Prostate gland (tissue), 2 donors: ENCODE results near the gene ACAD9. TPM values are rescaled to one million over a fixed set of nuclear protein-coding genes. Genes with fewer than 3 reads are reported as not detected.

Source experiments
- DNase-seq: peaks from one replicate; pipeline ENCODE4 v3.0.0-alpha.2; 2019; ENCODE audit warnings: low spot score
- H3K27ac ChIP-seq, 2 donors: fragments of 200-600 bp; sonication (generic); 2 replicates each; pipeline ENCODE4 v1.5.1; 2017 to 2019
- H3K27me3 ChIP-seq: fragments of 200-600 bp; sonication (generic); replicated peaks from 2 replicates; pipeline ENCODE4 v1.5.1; 2019; ENCODE audit not compliant: insufficient read depth
- H3K36me3 ChIP-seq, 2 donors: fragments of 200-600 bp; sonication (generic); 1 replicate in 1 of 2; 2 replicates in 1 of 2; pipeline versions ENCODE4 v1.5.1 to v1.8.1; 2017 to 2019
- H3K4me1 ChIP-seq: fragments of 200-600 bp; sonication (generic); replicated peaks from 2 replicates; pipeline ENCODE4 v1.5.1; 2019
- H3K4me3 ChIP-seq, 2 donors: fragments of 200-600 bp; sonication (generic); 2 replicates each; pipeline ENCODE4 v1.5.1; 2017 to 2019
- H3K9me3 ChIP-seq: fragments of 200-600 bp; sonication (generic); 2 replicates; pipeline ENCODE4 v1.5.1; 2017
- CTCF ChIP-seq, 4 experiments: fragments of 200-600 bp in 2 of 4; fragments of 450-650 bp in 2 of 4; sonication (generic) in 2 of 4; IDR thresholded peaks; 1 replicate in 3 of 4; 2 replicates in 1 of 4; pipeline ENCODE4 v1.5.1; 2016 to 2019; ENCODE audit warnings: antibody characterized with exemption in 4 of 4, mild to moderate bottlenecking in 2 of 4, moderate library complexity in 2 of 4
- POLR2A ChIP-seq: fragments of 450-650 bp; IDR thresholded peaks from one replicate; pipeline ENCODE4 v1.6.1; 2016; ENCODE audit warnings: antibody characterized with exemption, mild to moderate bottlenecking
- POLR2AphosphoS5 ChIP-seq: sonication (generic); formaldehyde crosslinking; IDR thresholded peaks from one replicate; pipeline ENCODE4 v1.6.1; 2017; ENCODE audit warnings: antibody characterized with exemption
- WGBS: methylation state at CpG from one replicate; pipeline ENCODE4 v1.1.5; 2018; 5-methylcytosine and 5-hydroxymethylcytosine counted together
- intact Hi-C: fragments of 100-400 bp; cut with DNase I; formaldehyde crosslinking; loops from one replicate; pipeline ENCODE4 v1.14.2; 2022
- total RNA-seq, 2 donors: library from RNA; depleted of rRNA; stranded (reverse); fragments of >200 nt; gene quantifications; one replicate each; pipeline ENCODE4 v1.1.0, GENCODE V29; 2016

The ACAD9 gene
- total RNA-seq, 2 donors from 2014 or later: 39.3 to 66.5 TPM

DNA sequence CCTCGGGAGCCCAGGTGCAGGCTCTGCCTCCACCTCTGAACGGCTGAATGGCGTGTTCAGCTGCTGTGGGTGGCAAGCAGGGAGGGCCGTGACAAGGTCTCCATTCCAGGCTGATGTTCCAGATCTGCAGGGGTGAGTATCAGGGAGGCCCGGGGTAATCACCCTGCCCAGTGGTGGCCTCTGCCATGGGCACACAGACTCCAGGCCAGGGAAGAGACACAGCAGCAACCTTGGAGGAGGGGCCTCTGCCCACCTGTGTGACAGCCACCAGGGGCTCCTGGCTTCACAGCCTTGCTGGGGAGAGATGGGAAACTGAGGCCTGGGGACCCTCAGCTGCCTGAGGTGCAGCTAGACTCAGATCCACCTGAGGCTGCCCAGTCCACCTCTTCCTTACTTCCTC lies 25.6 kb upstream of the ACAD9 start:
- Histone ChIP-seq H3K27me3 (no peaks in the 10 kb centered on the region), H3K27ac (no peak overlapping the region), H3K4me3 (no peak overlapping the region), H3K4me1 (no peaks in the 10 kb centered on the region), H3K36me3 (no peaks in the 10 kb centered on the region), H3K9me3 (no peaks in the 10 kb centered on the region)
- intact Hi-C loops: no loop called here
- TF ChIP-seq POLR2A: no peak
- TF ChIP-seq CTCF (IDR thresholded peaks at IDR 0.05): no peak
- TF ChIP-seq POLR2AphosphoS5: no peak
- DNase-seq: no peak
- WGBS: 96% methylated on average over 5 of the region's 5 CpGs

GRCh38 chr3:128854475-128854874 lies 24.9 kb upstream of the ACAD9 start:
- no peak for DNase-seq
- no peak overlapping the region for H3K4me3 ChIP-seq
- no peaks in the 10 kb centered on the region for H3K4me1 ChIP-seq
- TF ChIP-seq POLR2A: no peak
- no peak for TF ChIP-seq CTCF (IDR thresholded peaks at IDR 0.05)
- no peak for TF ChIP-seq POLR2AphosphoS5
- H3K9me3 ChIP-seq: no peaks in the 10 kb centered on the region
- 95% methylated on average over 3 of the region's 3 CpGs for WGBS
- no peak overlapping the region for H3K27ac ChIP-seq
- H3K27me3 ChIP-seq: no peaks in the 10 kb centered on the region
- intact Hi-C loops: no loop called here
- no peaks in the 10 kb centered on the region for H3K36me3 ChIP-seq

DNA sequence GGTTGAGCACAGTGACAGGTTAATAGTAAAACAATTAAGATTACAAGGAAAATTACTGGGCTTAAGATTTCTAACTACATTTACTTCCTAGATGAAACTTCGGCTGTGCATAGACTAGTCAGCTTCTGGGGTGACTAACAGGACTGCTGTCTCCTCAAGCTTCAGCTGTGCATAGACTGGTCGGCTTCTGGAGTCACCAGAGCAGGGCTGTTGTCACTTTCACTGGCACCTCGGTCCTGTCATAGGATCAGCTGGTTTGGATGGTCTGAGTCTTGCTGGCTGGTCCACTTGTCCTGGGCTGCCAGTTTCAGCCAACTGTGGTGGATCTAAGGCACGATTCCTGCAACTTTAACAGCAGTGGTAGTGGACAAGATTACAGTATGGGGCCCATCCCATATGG lies 23.9 kb upstream of the ACAD9 start:
- no peak for TF ChIP-seq POLR2A
- H3K36me3 ChIP-seq: no peaks in the 10 kb centered on the region
- no peaks in the 10 kb centered on the region for H3K27me3 ChIP-seq
- no peak for DNase-seq
- intact Hi-C loops: no loop called here
- no peak overlapping the region for H3K4me3 ChIP-seq
- no peaks in the 10 kb centered on the region for H3K4me1 ChIP-seq
- WGBS: 65% methylated on average over 4 of the region's 4 CpGs
- no peaks in the 10 kb centered on the region for H3K9me3 ChIP-seq
- no peak overlapping the region for H3K27ac ChIP-seq

- H3K27ac ChIP-seq: no peak overlapping the region
- intact Hi-C loops: no loop called here
- 89% methylated on average over 3 of the region's 3 CpGs for WGBS
- H3K4me1 ChIP-seq: no peaks in the 10 kb centered on the region
- no peaks in the 10 kb centered on the region for H3K9me3 ChIP-seq
- no peak overlapping the region for H3K4me3 ChIP-seq
- TF ChIP-seq POLR2AphosphoS5 (no peak), CTCF (IDR thresholded peaks at IDR 0.05) (no peak), POLR2A (no peak)
- no peaks in the 10 kb centered on the region for H3K36me3 ChIP-seq
- no peaks in the 10 kb centered on the region for H3K27me3 ChIP-seq
- DNase-seq: no peak
These were observed 21.3 kb upstream of the ACAD9 start for GRCh38 chr3:128858167-128858566.

- Histone ChIP-seq H3K27ac (no peak overlapping the region), H3K27me3 (no peaks in the 10 kb centered on the region), H3K4me1 (no peaks in the 10 kb centered on the region), H3K9me3 (no peaks in the 10 kb centered on the region), H3K4me3 (no peak overlapping the region), H3K36me3 (no peaks in the 10 kb centered on the region)
- 91% methylated on average over 6 of the region's 6 CpGs for WGBS
- intact Hi-C loops: no loop called here
- no peak for DNase-seq
- no peak for TF ChIP-seq POLR2A
- no peak for TF ChIP-seq CTCF (IDR thresholded peaks at IDR 0.05)
- no peak for TF ChIP-seq POLR2AphosphoS5
These were observed 19.8 kb upstream of the ACAD9 start for GRCh38 chr3:128859630-128860029.
